ENCODE data around the gene ASXL2. TPM values are rescaled to one million over a fixed set of nuclear protein-coding genes. Genes with fewer than 3 reads are reported as not detected.

Gene ASXL2
- total RNA-seq, 1 experiment from 2014 or later: 32.7 TPM

DNA sequence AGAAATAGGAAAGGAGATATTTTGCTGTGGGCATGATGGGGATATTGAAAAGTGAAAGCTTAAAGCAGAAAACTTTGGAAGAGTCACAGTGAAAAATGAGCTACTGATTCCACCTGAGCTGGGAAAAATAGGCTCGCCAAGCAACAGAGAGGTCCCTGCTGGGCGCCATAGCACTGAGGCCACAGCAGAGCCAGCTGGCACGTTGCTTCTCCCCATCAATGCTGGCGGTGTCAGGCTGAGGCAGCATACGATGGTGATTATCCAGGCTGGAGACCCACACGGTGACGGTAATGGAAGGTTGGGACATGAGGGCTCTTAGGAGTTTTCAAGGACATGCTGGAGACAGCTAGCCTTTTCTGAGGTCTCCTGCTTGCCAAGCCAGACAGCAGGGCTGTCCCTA, 179.1 kb downstream of the ASXL2 start:
- H3K56ac ChIP-seq (ENCODE audit: insufficient read length, low read depth, low read length): no peak overlapping the region
- no peak overlapping the region for H3K27ac Mint-ChIP-seq
- no peak for DNase-seq
- peaks cover 1% of the 10 kb centered on the region; the same call in 1 of the 2 replicates for H3K4me1 ChIP-seq (ENCODE audit: insufficient read depth, low read length)
- H3K36me3 Mint-ChIP-seq (ENCODE audit: insufficient read depth in 1 of 3, low read depth in 3 of 3): no peaks in the 10 kb centered on the region
- WGBS (ENCODE audit: extremely low coverage, insufficient read length, low lambda C conversion rate): no CpG with 5 or more reads among the region's 7 CpGs
- no peaks in the 10 kb centered on the region for H3K27me3 ChIP-seq (ENCODE audit: insufficient read depth, low read length)
- H4K8ac ChIP-seq (replicated peaks; ENCODE audit: insufficient read length, low read depth, low read length): no peak overlapping the region
- H3K4me1 Mint-ChIP-seq: peaks cover 2 to 3% of the 10 kb centered on the region in 2 experiments; a peak in 2 of 4 replicates
- no peak overlapping the region for H2BK120ac ChIP-seq (ENCODE audit: low read depth, low read length, poor library complexity, severe bottlenecking)
- H3K79me2 ChIP-seq (ENCODE audit: insufficient read depth, low read length): no peaks in the 10 kb centered on the region
- no peak overlapping the region for H3K14ac ChIP-seq (ENCODE audit: insufficient read depth, low read length)
- no peak overlapping the region for H3K4me2 ChIP-seq (ENCODE audit: insufficient read depth, insufficient read length, low read length)
- H2BK20ac ChIP-seq (ENCODE audit: low read depth, low read length, poor library complexity, severe bottlenecking): no peak overlapping the region
- H3K18ac ChIP-seq (ENCODE audit: insufficient read length, low read depth, low read length): no peak overlapping the region
- H3K9ac ChIP-seq (ENCODE audit: extremely low read depth, insufficient read length, low read length): no peak overlapping the region
- H2BK15ac ChIP-seq (ENCODE audit: low read depth, low read length): no peak overlapping the region
- no peak overlapping the region for H3K23ac ChIP-seq (ENCODE audit: insufficient read length, low read depth, low read length)
- no peaks in the 10 kb centered on the region for H3K23me2 ChIP-seq (ENCODE audit: insufficient read length, low read depth, low read length, poor library complexity, severe bottlenecking)
- H3K27me3 Mint-ChIP-seq (ENCODE audit: low read depth): 0 out of 2 replicates have a peak, but pooled peaks cover 2% of the 10 kb centered on the region
- H4K20me1 ChIP-seq (ENCODE audit: control insufficient read depth, insufficient read depth, insufficient read length): no peaks in the 10 kb centered on the region
- no peak overlapping the region for H3K4ac ChIP-seq (ENCODE audit: low read depth, low read length)
- H4K5ac ChIP-seq (ENCODE audit: insufficient read length, low read depth, low read length): no peak overlapping the region
- H3K79me1 ChIP-seq (ENCODE audit: insufficient read depth, low read depth, low read length, poor library complexity, severe bottlenecking): no peaks in the 10 kb centered on the region
- H3K27ac ChIP-seq (ENCODE audit: insufficient read length, low read depth, low read length): no peak overlapping the region
- H4K91ac ChIP-seq (ENCODE audit: insufficient read length, low read depth, low read length): no peak overlapping the region
- H2AK5ac ChIP-seq (ENCODE audit: insufficient read length, low read length): no peak overlapping the region
- H2AFZ ChIP-seq (ENCODE audit: low read length): no peak overlapping the region
- H3K9me3 Mint-ChIP-seq: peaks cover 0 to 2% of the 10 kb centered on the region in 2 experiments; a peak in 1 of 5 replicates
- H2BK12ac ChIP-seq (ENCODE audit: insufficient read length, low read depth, low read length): no peak overlapping the region
- no peak overlapping the region for H3K4me3 Mint-ChIP-seq
- H3K9me3 ChIP-seq (ENCODE audit: control insufficient read depth, low read depth, low read length): no peaks in the 10 kb centered on the region
- no peak overlapping the region for H3T11ph ChIP-seq (ENCODE audit: low read length)
- TF ChIP-seq CTCF (conservative IDR thresholded peaks at IDR 0.05): no peak
- H2BK5ac ChIP-seq (ENCODE audit: insufficient read length, low read length): no peak overlapping the region
